Fibroblast of the conjunctiva (primary cell): Measurements from ENCODE around the gene MAN2A2.

ENCODE experiments used
- DNase-seq: peaks from one replicate; pipeline ENCODE4 v3.0.0-alpha.2; 2010; ENCODE audit warnings: low read depth

MAN2A2 gene

GRCh38 chr15:90966262-90966661 lies 63.2 kb downstream of the MAN2A2 start:
- DNase-seq: no peak

- no peak for DNase-seq
Observed at GRCh38 chr15:90967206-90967605, 64.1 kb downstream of the MAN2A2 start.

GRCh38 chr15:90968434-90968833 lies 65.3 kb downstream of the MAN2A2 start:
- no peak for DNase-seq

GRCh38 chr15:90970274-90970673 lies 67.2 kb downstream of the MAN2A2 start:
- DNase-seq: no peak

- DNase-seq: no peak
Observed at GRCh38 chr15:90972133-90972532, 69.0 kb downstream of the MAN2A2 start.
